Esophagus muscularis mucosa (tissue), 4 donors: ENCODE measurements around the gene C19orf33. TPM values are rescaled to one million over a fixed set of nuclear protein-coding genes. Genes with fewer than 3 reads are reported as not detected.

Source experiments
- DNase-seq: peaks from one replicate; pipeline ENCODE4 v3.0.0-alpha.2; 2017; ENCODE audit errors: extremely low spot score
- H3K27ac ChIP-seq, 4 donors: fragments of 200-600 bp; sonication (generic); replicated peaks in 1 of 4; 1 replicate in 3 of 4; 2 replicates in 1 of 4; pipeline ENCODE4 v1.5.1; 2016 to 2019; ENCODE audit warnings: mild to moderate bottlenecking in 1 of 4
- H3K27me3 ChIP-seq, 4 donors: fragments of 200-600 bp; sonication (generic); one replicate each; pipeline versions ENCODE4 v1.5.1 to v1.6.0; 2016 to 2019
- H3K36me3 ChIP-seq, 4 donors: fragments of 200-600 bp; sonication (generic); one replicate each; pipeline ENCODE4 v1.5.1; 2016 to 2019
- H3K4me1 ChIP-seq, 4 donors: fragments of 200-600 bp; sonication (generic); one replicate each; pipeline ENCODE4 v1.5.1; 2016 to 2019
- H3K4me3 ChIP-seq, 4 donors: fragments of 200-600 bp; sonication (generic); 1 replicate in 2 of 4; 2 replicates in 2 of 4; pipeline ENCODE4 v1.5.1; 2016 to 2019; ENCODE audit warnings: mild to moderate bottlenecking in 4 of 4, moderate library complexity in 1 of 4
- H3K9me3 ChIP-seq, 4 donors: fragments of 200-600 bp; sonication (generic); 1 replicate in 3 of 4; 2 replicates in 1 of 4; pipeline ENCODE4 v1.5.1; 2016 to 2019
- CTCF ChIP-seq, 3 experiments: fragments of 200-600 bp in 2 of 3; fragments of 450-650 bp in 1 of 3; sonication (generic) in 2 of 3; IDR thresholded peaks; one replicate each; pipeline ENCODE4 v1.5.1; 2017 to 2019; ENCODE audit warnings: antibody characterized with exemption in 3 of 3, mild to moderate bottlenecking in 2 of 3, moderate library complexity in 1 of 3
- EP300 ChIP-seq: sonication (generic); formaldehyde crosslinking; IDR thresholded peaks from one replicate; pipeline ENCODE4 v1.6.1; 2017; ENCODE audit warnings: antibody characterized with exemption
- POLR2A ChIP-seq: fragments of 450-650 bp; IDR thresholded peaks from one replicate; pipeline ENCODE4 v1.6.1; 2017; ENCODE audit warnings: antibody characterized with exemption, moderate library complexity, mild to moderate bottlenecking, low read depth
- POLR2AphosphoS5 ChIP-seq, 2 donors: sonication (generic); formaldehyde crosslinking; IDR thresholded peaks; one replicate each; pipeline ENCODE4 v1.6.1; 2017; ENCODE audit warnings: antibody characterized with exemption in 2 of 2
- WGBS: methylation state at CpG from one replicate; pipeline ENCODE4 v1.1.5; 2018; 5-methylcytosine and 5-hydroxymethylcytosine counted together
- intact Hi-C: fragments of 100-400 bp; cut with DNase I; formaldehyde crosslinking; loops from one replicate; pipeline ENCODE4 v1.15.1; 2023
- total RNA-seq, 4 donors: library from RNA; depleted of rRNA; stranded (reverse); fragments of >200 nt; gene quantifications; one replicate each; pipeline versions ENCODE4 v1.1.0 to v1.2.1, GENCODE V29; 2016

The C19orf33 gene
- total RNA-seq, 4 donors from 2014 or later, result 7.8 to 8.6 (median 8.1) TPM

- H3K9me3 ChIP-seq, result no peaks in the 10 kb centered on the region
- H3K36me3 ChIP-seq, result peaks cover 0 to 24% (median 12%) of the 10 kb centered on the region in 4 donors
- DNase-seq, result no peak
- intact Hi-C loops, result no loop called here
- H3K4me1 ChIP-seq, result peaks cover 30 to 51% (median 45%) of the 10 kb centered on the region in 4 donors
- no peaks in the 10 kb centered on the region for H3K27me3 ChIP-seq
- 42% methylated on average over 10 of the region's 11 CpGs for whole genome bisulfite sequencing
- no peak for TF ChIP-seq EP300
- peak; percentile 87 to 91 for TF ChIP-seq POLR2AphosphoS5 (IDR thresholded peaks at IDR 0.05)
- no peak for TF ChIP-seq CTCF (IDR thresholded peaks at IDR 0.05)
- peak; percentile 20 for TF ChIP-seq POLR2A
- H3K4me3 ChIP-seq, result peak overlapping the region in 2 of 4 donors; percentile 0 to 90
- peak overlapping the region; percentile 65 to 82 (median 80) for H3K27ac ChIP-seq
Measured at GRCh38 chr19:38321646-38322196, 17.7 kb downstream of the C19orf33 start.

- 75% methylated on average over 7 of the region's 7 CpGs for WGBS
Measured at GRCh38 chr19:38323291-38323690, 19.2 kb downstream of the C19orf33 start.

GRCh38 chr19:38324431-38324830, 20.4 kb downstream of the C19orf33 start:
- peaks cover 0 to 39% (median 25%) of the 10 kb centered on the region in 4 donors for H3K36me3 ChIP-seq
- TF ChIP-seq POLR2A (no peak), CTCF (IDR thresholded peaks at IDR 0.05) (no peak), EP300 (no peak), POLR2AphosphoS5 (IDR thresholded peaks at IDR 0.05) (no peak)
- peaks cover 20 to 33% (median 29%) of the 10 kb centered on the region in 4 donors for H3K4me1 ChIP-seq
- WGBS, result 97% methylated on average over 4 of the region's 4 CpGs
- no peaks in the 10 kb centered on the region for H3K27me3 ChIP-seq
- intact Hi-C loops, result no loop called here
- no peak overlapping the region for H3K4me3 ChIP-seq
- no peak overlapping the region for H3K27ac ChIP-seq
- no peak for DNase-seq
- no peaks in the 10 kb centered on the region for H3K9me3 ChIP-seq

More at GRCh38 chr19:38323291-38323690, 19.2 kb downstream of the C19orf33 start:
- DNase-seq, result no peak
- TF ChIP-seq POLR2A (no peak), POLR2AphosphoS5 (IDR thresholded peaks at IDR 0.05) (no peak), EP300 (no peak), CTCF (IDR thresholded peaks at IDR 0.05) (no peak)
- Histone ChIP-seq H3K27me3 (no peaks in the 10 kb centered on the region), H3K36me3 (peaks cover 0 to 39% (median 24%) of the 10 kb centered on the region in 4 donors), H3K9me3 (no peaks in the 10 kb centered on the region), H3K4me1 (peaks cover 29 to 44% (median 40%) of the 10 kb centered on the region in 4 donors), H3K4me3 (no peak overlapping the region), H3K27ac (no peak overlapping the region)
- intact Hi-C loops, result no loop called here

- 97% methylated on average over 16 of the region's 22 CpGs for WGBS
- TF ChIP-seq POLR2AphosphoS5 (IDR thresholded peaks at IDR 0.05) (no peak), CTCF (IDR thresholded peaks at IDR 0.05) (no peak), EP300 (no peak), POLR2A (no peak)
- no peaks in the 10 kb centered on the region for H3K27me3 ChIP-seq
- no peak for DNase-seq
- no peak overlapping the region for H3K27ac ChIP-seq
- intact Hi-C loops, result no loop called here
- H3K4me3 ChIP-seq, result no peak overlapping the region
- H3K4me1 ChIP-seq, result peaks cover under 1 to 11% (median 8%) of the 10 kb centered on the region in 4 donors
- no peaks in the 10 kb centered on the region for H3K9me3 ChIP-seq
- H3K36me3 ChIP-seq, result peaks cover 0 to 39% (median 25%) of the 10 kb centered on the region in 4 donors
Measured at GRCh38 chr19:38326591-38326990, 22.5 kb downstream of the C19orf33 start.

- H3K27me3 ChIP-seq, result no peaks in the 10 kb centered on the region
- H3K36me3 ChIP-seq, result peaks cover 0 to 34% (median 22%) of the 10 kb centered on the region in 4 donors
- 97% methylated on average over 7 of the region's 7 CpGs for WGBS
- intact Hi-C loops, result loop anchor here (10.0 kb wide), 1 partner anchor 425 kb away; the partner anchor contains the start of genes SIPA1L3 and WDR87
- DNase-seq, result no peak
- H3K9me3 ChIP-seq, result no peaks in the 10 kb centered on the region
- no peak overlapping the region for H3K27ac ChIP-seq
- TF ChIP-seq EP300 (no peak), POLR2A (no peak), CTCF (IDR thresholded peaks at IDR 0.05) (no peak), POLR2AphosphoS5 (IDR thresholded peaks at IDR 0.05) (no peak)
- no peaks in the 10 kb centered on the region for H3K4me1 ChIP-seq
- H3K4me3 ChIP-seq, result no peak overlapping the region
Measured at GRCh38 chr19:38329651-38330050, 25.6 kb downstream of the C19orf33 start.
